ENCODE measurements around the gene PDZK1. TPM values are rescaled to one million over a fixed set of nuclear protein-coding genes. Genes with fewer than 3 reads are reported as not detected.

Gene PDZK1
- total and polyA plus RNA-seq, 2 donors (not counting 3 experiments of a cell fraction or from before 2014, with no cell fraction given): 0.03 to 0.58 TPM

GRCh38 chr1:145740269-145740668 is 33.1 kb upstream of the PDZK1 start:
- no peaks in the 10 kb centered on the region for H4K20me1 ChIP-seq (replicated peaks; ENCODE audit: control insufficient read depth, extremely low read depth, insufficient read depth, low read length)
- ChIA-PET CTCF (interaction anchor here (1.7 kb wide), 1 partner anchor 19 kb away, joined by 5 read pairs; no protein-coding TSS in a partner anchor), POLR2A (interaction anchor here (0.6 kb wide), 1 partner anchor 130 kb away, joined by 4 read pairs; no protein-coding TSS in a partner anchor)
- H3K27ac ChIP-seq (ENCODE audit: insufficient read depth, low read depth, low read length): no peak overlapping the region
- DNase-seq (ENCODE audit: low read depth, low spot score) (no peak), FAIRE-seq (no peak)
- BruUV-seq (replicated peaks): no TSS peak
- dilution Hi-C loops (cut with MboI; ENCODE audit: extremely low pct_ligation_motif_present, low sequenced_read_pairs) (no loop called here), intact Hi-C loops (cut with micrococcal nuclease) (loop anchor here (5.0 kb wide), 1 partner anchor 42 kb away; no protein-coding TSS in a partner anchor)
- H3K79me2 ChIP-seq (ENCODE audit: control insufficient read depth, insufficient read depth, low read length): no peaks in the 10 kb centered on the region
- no peak overlapping the region for H3K4me3 ChIP-seq (replicated peaks in 1 of 3; ENCODE audit: insufficient read depth in 1 of 3, low read depth in 1 of 3, low read length in 3 of 3)
- H3K4me2 ChIP-seq (ENCODE audit: insufficient read depth, low read length): no peak overlapping the region
- peak; percentile 15 for TF ChIP-seq GATA2 (IDR thresholded peaks at IDR 0.05; ENCODE audit: insufficient read depth, insufficient read length, low read depth, low read length)
- no peak for TF ChIP-seq POLR2A (IDR thresholded peaks at IDR 0.05; ENCODE audit: low read depth, low read length)
- H3K36me3 ChIP-seq (ENCODE audit: control insufficient read depth in 2 of 2, extremely low read depth in 1 of 2, insufficient read depth in 2 of 2, low read length in 2 of 2): peaks cover 5% of the 10 kb centered on the region in 2 experiments
- no peaks in the 10 kb centered on the region for H3K9me3 ChIP-seq (replicated peaks; ENCODE audit: control insufficient read depth, insufficient read depth, low read length)
- no peak overlapping the region for H2AFZ ChIP-seq (ENCODE audit: low read depth, low read length)
- H3K9ac ChIP-seq (replicated peaks; ENCODE audit: extremely low read depth, insufficient read depth, low read length): no peak overlapping the region
- peaks cover 5% of the 10 kb centered on the region for H3K4me1 ChIP-seq (ENCODE audit: control insufficient read depth, extremely low read depth, insufficient read depth, low read length)
- no peaks in the 10 kb centered on the region for H3K27me3 ChIP-seq (ENCODE audit: control insufficient read depth in 2 of 2, insufficient read depth in 2 of 2, low read length in 2 of 2)
- H3K9me1 ChIP-seq (replicated peaks; ENCODE audit: control insufficient read depth, extremely low read depth, insufficient read depth, low read length): no peaks in the 10 kb centered on the region

GRCh38 chr1:145736191-145736590 is 29.0 kb upstream of the PDZK1 start:
- dilution Hi-C loops (cut with MboI; ENCODE audit: extremely low pct_ligation_motif_present, low sequenced_read_pairs) (no loop called here), intact Hi-C loops (cut with micrococcal nuclease) (no loop called here)
- POLR2A ChIA-PET: no interaction called here
- H2AFZ ChIP-seq (ENCODE audit: low read depth, low read length): no peak overlapping the region
- no peak overlapping the region for H3K9ac ChIP-seq (replicated peaks; ENCODE audit: extremely low read depth, insufficient read depth, low read length)
- no peaks in the 10 kb centered on the region for H3K36me3 ChIP-seq (ENCODE audit: control insufficient read depth in 2 of 2, extremely low read depth in 1 of 2, insufficient read depth in 2 of 2, low read length in 2 of 2)
- no peak overlapping the region for H3K4me3 ChIP-seq (replicated peaks in 1 of 3; ENCODE audit: insufficient read depth in 1 of 3, low read depth in 1 of 3, low read length in 3 of 3)
- TF ChIP-seq MAX (IDR thresholded peaks at IDR 0.05; ENCODE audit: insufficient read depth, insufficient read length): no peak
- peaks cover 8% of the 10 kb centered on the region for H3K4me1 ChIP-seq (ENCODE audit: control insufficient read depth, extremely low read depth, insufficient read depth, low read length)
- H3K4me2 ChIP-seq (ENCODE audit: insufficient read depth, low read length): no peak overlapping the region
- no peaks in the 10 kb centered on the region for H3K27me3 ChIP-seq (ENCODE audit: control insufficient read depth in 2 of 2, insufficient read depth in 2 of 2, low read length in 2 of 2)
- DNase-seq (ENCODE audit: low read depth, low spot score): no peak
- H4K20me1 ChIP-seq (replicated peaks; ENCODE audit: control insufficient read depth, extremely low read depth, insufficient read depth, low read length): no peaks in the 10 kb centered on the region
- no peaks in the 10 kb centered on the region for H3K9me3 ChIP-seq (replicated peaks; ENCODE audit: control insufficient read depth, insufficient read depth, low read length)
- no TSS peak for BruUV-seq (replicated peaks)
- H3K79me2 ChIP-seq (ENCODE audit: control insufficient read depth, insufficient read depth, low read length): no peaks in the 10 kb centered on the region
- CTCF ChIA-PET: no interaction called here
- no peak overlapping the region for H3K27ac ChIP-seq (ENCODE audit: insufficient read depth, low read depth, low read length)
- H3K9me1 ChIP-seq (replicated peaks; ENCODE audit: control insufficient read depth, extremely low read depth, insufficient read depth, low read length): no peaks in the 10 kb centered on the region
- no peak for FAIRE-seq

All from endothelial cell of umbilical vein (primary cell).